HTR-8/SVneo (cell line): ENCODE data around the gene NPC1.
A peak's percentile ranks its signal among the peaks of the same experiment; 100 is the strongest.
"Not testable (repeated sequence)": the region's sequence is repeated elsewhere in the genome, so short reads cannot be mapped to it uniquely, and the experiment has no call there.

Experiments used
- DNase-seq: peaks from one replicate; pipeline ENCODE4 v3.0.0; 2011; ENCODE audit warnings: low spot score, mixed read lengths; ENCODE audit not compliant: insufficient read length
- FAIRE-seq: peaks from 2 replicates; lab custom pipeline; 2011; peaks lifted over from hg19 to GRCh38; lab: Jason Lieb, UNC

The NPC1 gene

GRCh38 chr18:23501626-23502025 lies 84.7 kb downstream of the NPC1 start:
- DNase-seq (no peak), FAIRE-seq (no peak)

GRCh38 chr18:23499291-23499781 lies 87.0 kb downstream of the NPC1 start:
- FAIRE-seq: no peak
- no peak for DNase-seq

GRCh38 chr18:23498877-23499276 lies 87.4 kb downstream of the NPC1 start:
- DNase-seq (peak; percentile 37), FAIRE-seq (no peak)

- FAIRE-seq (no peak), DNase-seq (no peak)
These were observed 88.2 kb downstream of the NPC1 start for GRCh38 chr18:23498117-23498516.

GRCh38 chr18:23495723-23496440 lies 90.4 kb downstream of the NPC1 start:
- FAIRE-seq (no peak), DNase-seq (no peak)

GRCh38 chr18:23494992-23495391 lies 91.3 kb downstream of the NPC1 start:
- FAIRE-seq (no peak), DNase-seq (no peak)

- FAIRE-seq: no peak
- no peak for DNase-seq
These were observed 92.7 kb downstream of the NPC1 start for GRCh38 chr18:23493654-23494053.

- DNase-seq, FAIRE-seq: not testable (repeated sequence)
These were observed 96.7 kb downstream of the NPC1 start for GRCh38 chr18:23489586-23489985.

- DNase-seq: no peak
- no peak for FAIRE-seq
These were observed 98.4 kb downstream of the NPC1 start for GRCh38 chr18:23487738-23488570.

- FAIRE-seq (no peak), DNase-seq (no peak)
These were observed 100.9 kb downstream of the NPC1 start for GRCh38 chr18:23485386-23485785.

GRCh38 chr18:23484561-23485182 lies 101.6 kb downstream of the NPC1 start:
- DNase-seq (no peak), FAIRE-seq (no peak)
